GM21526 (cell line): ENCODE data around the gene SSPN.

Experiments
- ATAC-seq: cut with Tn5 transposase; IDR thresholded peaks from one replicate; pipeline ENCODE4 v1.9.1; 2021; ENCODE audit warnings: moderate library complexity; ENCODE audit not compliant: unreplicated experiment, low FRiP score

SSPN gene

DNA sequence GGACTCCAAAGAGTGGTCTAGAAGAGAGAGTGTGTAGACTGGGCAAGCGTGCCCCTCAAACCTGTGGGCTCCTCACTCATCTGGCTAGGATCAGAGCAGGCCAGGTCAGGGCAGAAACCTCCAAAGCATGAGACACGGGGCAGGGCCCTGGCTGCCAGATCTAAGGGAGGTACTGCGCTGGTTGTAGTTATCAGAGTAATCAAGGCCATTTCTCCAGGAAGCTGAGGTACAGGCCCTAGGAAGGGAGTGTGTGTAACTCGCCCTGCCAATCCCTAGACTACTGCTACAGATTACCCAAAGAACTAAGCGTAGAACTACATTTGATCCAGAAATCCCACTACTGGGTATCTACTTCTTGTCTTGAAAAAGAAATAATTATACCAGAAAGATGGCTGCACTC is 84.5 kb downstream of the SSPN start:
- no peak for ATAC-seq

- ATAC-seq: no peak
These were observed 85.5 kb downstream of the SSPN start for GRCh38 chr12:26280869-26281268.

GRCh38 chr12:26281320-26281719 is 85.9 kb downstream of the SSPN start:
- ATAC-seq: no peak

- ATAC-seq: no peak
These were observed 87.1 kb downstream of the SSPN start for GRCh38 chr12:26282339-26282940.

GRCh38 chr12:26283046-26283445 is 87.7 kb downstream of the SSPN start:
- no peak for ATAC-seq

GRCh38 chr12:26283617-26284016 is 88.2 kb downstream of the SSPN start:
- ATAC-seq: no peak

GRCh38 chr12:26285401-26285800 is 90.0 kb downstream of the SSPN start:
- ATAC-seq: no peak

DNA sequence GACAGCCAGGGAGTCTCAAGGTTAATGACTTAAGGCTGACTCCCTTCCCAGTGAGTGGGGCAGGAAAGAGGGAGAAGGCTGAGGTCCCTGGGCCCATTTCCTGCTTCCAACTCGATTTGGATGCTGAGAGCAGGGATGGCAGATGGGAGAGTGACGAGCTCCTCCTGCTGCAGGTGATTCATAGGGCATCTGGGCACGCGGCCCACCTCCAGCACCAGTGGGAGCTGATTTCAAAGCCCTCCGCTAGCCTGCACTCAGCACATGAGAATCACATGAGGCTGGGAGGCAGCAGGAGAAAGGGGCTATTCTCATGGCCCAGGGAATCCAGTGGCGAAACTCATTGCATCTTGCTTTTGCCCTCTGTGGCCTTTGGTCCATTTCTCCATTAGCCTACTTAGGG is 90.8 kb downstream of the SSPN start:
- ATAC-seq: no peak

- no peak for ATAC-seq
These were observed 92.5 kb downstream of the SSPN start for GRCh38 chr12:26287671-26288381.

DNA sequence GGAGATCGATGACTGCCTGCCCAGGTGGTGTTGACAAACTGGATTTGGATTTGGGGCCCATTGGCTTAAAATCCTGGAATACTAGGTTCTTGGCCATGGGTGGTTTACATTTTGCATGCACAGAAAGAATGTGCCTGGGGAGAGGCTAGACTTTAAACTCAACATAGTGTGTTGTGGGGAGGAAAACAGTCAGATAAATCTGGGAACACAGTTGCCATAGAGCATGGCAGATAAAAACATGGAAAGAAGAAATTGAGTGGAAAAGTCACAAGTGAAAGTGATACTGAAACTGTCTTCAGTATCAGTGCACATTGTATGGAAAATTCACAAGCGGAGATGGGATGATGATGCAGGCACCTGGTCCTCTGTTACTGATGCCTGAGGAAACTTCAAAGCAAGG is 95.2 kb downstream of the SSPN start:
- ATAC-seq: no peak

DNA sequence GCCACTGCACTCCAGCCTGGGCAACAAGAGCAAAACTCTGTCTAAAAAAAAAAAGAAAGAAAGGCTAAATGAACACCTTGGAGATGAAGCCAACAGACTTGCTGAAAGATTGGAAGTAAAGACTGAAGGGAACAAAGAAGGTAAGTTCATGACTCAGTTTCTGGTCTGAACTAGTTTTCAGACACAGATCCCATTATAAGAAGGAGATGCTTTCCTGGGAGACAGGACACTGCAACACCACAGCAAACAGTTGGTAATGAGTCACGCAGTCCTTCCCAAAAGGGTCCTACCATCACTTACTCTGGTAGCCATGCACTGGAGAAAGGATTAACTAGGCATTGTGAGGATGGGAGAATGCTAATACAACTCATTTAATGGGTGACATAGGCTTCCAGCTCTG is 97.2 kb downstream of the SSPN start:
- ATAC-seq: no peak

GRCh38 chr12:26293612-26294011 is 98.2 kb downstream of the SSPN start:
- ATAC-seq: no peak

- ATAC-seq: no peak
These were observed 99.6 kb downstream of the SSPN start for GRCh38 chr12:26295001-26295400.

DNA sequence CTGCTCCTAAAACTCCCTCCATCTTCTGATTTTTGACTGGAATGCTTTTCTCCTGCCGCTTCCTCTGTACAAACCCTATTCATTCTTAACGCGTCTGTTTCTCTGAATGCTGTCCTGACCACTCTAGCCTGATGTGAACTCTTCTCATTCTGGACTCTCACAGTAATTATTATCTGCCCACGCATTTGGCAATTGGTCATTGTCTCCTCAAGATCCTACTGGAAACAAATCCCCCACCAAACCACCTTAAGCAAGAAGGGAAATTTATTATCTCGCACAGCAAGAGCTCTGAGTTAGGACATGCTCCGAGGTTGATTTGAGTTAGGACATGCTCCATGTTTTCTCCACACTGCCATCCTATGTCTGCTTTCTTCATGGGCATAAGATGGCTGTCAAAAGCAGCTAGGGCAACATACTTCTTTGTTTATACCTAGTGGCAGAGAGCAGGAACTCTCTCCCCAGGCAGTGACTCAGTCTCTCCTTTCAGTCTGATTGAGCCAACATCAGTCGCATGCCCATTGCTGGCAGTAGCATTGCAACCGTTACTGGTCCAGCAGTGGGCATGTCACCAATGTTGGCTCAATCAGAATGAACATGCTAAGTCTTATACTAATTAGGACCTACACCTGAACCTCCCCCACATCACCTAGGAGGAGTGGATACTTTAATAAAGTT is 102.2 kb downstream of the SSPN start:
- no peak for ATAC-seq

GRCh38 chr12:26298785-26299621 is 103.6 kb downstream of the SSPN start:
- ATAC-seq: peak; percentile 99

DNA sequence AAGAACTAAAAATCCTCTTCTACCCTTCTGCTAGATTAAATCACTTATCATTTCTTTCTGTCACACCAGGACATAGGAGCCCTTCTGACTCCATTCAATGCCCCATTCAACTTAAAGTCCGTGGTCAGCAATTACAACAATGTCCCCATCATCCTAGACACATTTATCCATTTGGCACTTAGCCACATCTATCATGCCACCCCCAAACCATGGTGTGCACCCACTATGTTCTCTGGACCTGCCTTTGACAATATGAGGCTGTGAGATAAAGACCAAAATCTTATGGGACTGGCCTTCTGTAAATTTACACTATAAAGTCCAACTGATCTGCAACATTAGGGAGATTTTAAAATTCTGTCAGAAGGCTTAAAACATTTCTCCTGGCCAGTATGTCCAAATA is 104.4 kb downstream of the SSPN start:
- ATAC-seq: no peak
